ENCODE data around the gene BORCS8. TPM values are rescaled to one million over a fixed set of nuclear protein-coding genes. Genes with fewer than 3 reads are reported as not detected.
A peak's percentile ranks its signal among the peaks of the same experiment; 100 is the strongest.
"Not testable (repeated sequence)": the region's sequence is repeated elsewhere in the genome, so short reads cannot be mapped to it uniquely, and the experiment has no call there.

The BORCS8 gene
- polyA plus RNA-seq, 12 donors = 8.6 to 15.4 (median 11.8) TPM; not detected in 1

DNA sequence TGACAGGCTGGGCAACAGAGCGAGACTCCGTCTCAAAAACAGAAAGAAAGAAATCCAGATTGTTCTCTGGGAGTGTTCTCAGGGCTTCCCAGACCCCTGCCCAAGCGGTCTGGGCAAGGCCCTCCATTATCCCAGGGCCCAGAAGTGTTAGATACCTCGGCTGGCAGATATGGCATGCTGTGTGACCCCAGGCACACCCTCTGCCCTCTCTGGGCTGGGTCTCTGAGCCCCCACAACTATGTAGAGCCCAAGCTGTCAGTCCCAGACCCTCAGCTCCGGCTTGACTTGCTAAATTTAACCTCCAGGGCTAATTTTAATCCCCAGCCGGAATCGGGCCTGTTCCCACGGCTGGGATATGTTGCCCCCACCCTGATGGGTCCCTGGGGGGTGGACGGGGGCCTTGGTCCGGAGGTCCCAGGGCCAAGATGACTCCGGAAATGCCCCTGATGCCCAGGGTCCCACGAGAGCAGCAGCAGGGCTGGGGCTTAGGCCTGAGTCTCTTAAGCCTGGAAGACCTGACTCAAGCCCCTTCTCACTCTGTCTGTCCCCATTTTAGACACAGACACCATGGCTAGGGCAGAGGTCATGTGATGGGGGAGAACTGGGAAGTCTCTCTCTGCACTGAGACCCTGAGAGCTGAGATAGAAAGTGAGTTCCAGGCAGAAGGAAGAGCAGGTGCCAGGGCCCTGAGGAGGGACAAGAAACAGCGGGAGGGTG lies 39.1 kb downstream of the BORCS8 start:
- DNase-seq = no peak

DNA sequence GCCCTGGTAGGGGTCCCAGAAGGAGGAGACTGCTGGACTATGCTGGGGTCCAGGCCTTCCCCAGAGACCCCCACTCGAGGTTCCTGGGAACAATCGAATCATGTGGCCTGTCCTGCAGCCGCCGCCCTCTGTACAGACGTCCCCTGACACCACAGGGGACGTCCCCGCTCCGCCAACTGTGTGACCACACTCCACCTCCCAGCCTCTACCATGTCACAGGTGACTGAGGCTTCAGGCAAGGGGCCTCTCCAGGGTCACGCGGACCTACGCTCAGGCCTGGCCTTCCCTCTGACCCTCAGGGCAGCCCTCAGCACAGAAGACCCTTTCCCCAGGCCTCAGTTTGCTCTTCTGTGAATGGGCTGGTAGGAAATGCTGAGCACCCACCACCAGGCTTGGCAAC lies 40.5 kb downstream of the BORCS8 start:
- DNase-seq = no peak

DNA sequence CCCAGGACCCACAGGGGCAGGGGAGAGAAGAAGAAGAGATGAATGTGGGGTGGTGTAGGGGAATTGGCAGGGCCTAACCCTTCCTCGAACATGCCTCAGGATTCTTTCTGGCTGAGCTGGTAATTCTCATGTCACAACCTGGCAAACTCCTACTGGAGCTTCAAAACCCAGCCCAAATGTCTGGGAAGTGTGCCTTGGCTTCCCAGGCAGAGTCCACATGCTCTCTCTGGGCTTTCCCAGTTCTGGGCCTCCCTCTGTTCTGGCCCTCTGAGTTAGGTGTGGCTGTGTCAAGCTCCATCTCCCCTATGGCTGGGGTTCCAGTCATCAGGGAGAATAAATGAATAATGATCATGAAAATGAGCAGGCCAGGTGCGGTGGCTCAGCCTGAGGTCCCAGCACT lies 42.5 kb downstream of the BORCS8 start:
- no peak for DNase-seq

DNA sequence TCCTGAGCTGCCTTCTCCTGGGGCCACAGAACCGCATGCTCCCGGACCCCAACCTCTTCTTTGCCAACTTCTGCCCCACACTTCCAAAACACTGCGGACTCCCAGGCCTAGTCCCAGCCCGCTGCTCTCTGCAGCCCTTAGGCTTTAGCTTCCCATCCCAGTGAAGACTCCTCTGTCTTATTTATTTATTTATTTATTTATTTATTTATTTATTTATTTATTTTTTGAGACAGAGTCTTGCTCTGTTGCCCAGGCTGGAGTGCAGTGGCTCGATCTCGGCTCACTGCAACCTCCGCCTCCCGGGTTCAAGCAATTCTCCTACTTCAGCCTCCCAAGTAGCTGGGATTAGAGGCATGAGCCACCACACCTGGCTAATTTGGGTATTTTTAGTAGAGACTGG lies 43.4 kb downstream of the BORCS8 start:
- not testable (repeated sequence) for DNase-seq

DNA sequence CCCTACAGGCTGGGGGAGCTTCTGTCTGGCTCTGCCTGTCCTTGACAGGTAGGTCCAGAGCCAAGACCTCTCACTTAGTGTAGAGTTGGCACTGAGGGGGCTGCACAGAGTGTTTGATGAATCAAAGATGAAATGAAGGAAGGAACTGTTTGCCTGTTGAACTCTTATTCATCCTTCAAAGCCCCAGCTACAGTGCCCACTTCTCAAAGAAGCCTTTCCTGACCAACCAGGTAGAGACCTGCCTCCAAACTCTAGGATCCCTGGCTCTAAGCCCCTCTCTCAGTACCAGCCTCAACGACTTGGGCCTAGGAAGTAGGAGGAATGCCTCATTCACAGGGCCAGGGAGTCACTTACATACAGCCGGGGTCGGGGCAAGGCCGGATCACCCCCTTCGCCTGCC lies 44.6 kb downstream of the BORCS8 start:
- DNase-seq = no peak

DNA sequence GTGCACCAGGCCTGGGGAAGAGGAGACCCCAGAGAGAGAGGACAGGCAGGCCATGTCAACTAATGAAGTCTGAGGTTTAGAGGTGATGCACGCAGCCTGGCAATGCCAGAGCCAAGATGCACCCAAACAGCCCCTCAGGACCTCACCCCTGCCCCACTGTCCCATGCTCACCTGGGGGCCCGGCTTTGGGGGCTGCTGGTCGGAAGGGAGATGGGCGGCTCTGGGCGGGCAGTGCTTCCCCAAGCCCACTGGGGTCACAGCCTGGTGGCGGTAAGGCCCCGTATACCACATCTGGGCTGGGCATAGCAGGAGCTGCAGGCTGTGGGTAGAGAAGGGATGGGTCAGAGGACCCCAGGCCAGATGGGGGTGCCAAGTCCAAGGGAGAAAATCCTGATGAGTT lies 45.1 kb downstream of the BORCS8 start:
- DNase-seq = no peak

DNA sequence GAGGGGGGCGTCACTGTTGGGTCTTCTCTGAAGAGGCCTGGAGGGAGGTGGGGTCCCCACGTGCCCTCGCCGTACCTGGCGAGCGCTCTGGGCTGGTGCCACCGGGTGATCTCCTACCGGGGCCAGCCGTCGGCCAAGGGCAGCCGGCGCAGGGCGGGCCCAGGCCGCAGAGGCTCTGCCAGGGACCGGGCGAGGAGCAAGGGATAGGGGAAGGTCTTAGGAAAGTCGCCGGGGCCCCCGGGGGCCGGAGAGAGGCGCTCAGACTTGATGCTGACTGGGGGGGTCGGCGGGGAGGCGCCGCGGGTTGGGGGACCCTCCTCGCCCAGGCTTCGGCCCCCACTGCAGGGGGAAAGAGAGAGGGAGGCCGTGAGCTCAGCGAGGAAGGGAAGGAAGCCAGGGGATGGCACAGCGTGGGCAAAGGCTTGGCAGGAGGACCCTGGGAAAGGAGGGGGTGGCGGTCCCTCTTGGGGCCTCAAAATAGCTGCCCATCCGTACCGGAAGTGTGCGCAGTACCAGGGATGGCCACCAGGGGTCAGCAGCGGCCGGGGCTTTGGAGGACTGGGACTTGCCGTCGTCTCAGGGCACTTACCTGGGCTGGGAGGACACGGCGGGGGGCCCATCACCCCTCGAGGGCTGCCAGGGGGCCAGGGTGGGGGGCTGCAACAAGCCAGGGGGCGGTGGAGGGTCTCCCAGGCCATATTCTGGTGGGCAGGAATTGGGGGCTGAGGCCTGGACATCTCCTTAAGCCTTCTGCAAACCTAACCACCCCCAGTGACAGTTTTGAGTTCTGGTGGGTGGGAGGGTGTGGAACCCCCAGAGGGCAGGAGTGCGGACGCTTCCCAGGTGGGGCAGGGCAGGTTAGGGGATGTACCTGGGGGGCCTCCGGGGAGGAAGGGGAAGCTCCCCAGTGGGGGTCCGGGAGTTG lies 46.0 kb downstream of the BORCS8 start:
- DNase-seq = peak; percentile 66

DNA sequence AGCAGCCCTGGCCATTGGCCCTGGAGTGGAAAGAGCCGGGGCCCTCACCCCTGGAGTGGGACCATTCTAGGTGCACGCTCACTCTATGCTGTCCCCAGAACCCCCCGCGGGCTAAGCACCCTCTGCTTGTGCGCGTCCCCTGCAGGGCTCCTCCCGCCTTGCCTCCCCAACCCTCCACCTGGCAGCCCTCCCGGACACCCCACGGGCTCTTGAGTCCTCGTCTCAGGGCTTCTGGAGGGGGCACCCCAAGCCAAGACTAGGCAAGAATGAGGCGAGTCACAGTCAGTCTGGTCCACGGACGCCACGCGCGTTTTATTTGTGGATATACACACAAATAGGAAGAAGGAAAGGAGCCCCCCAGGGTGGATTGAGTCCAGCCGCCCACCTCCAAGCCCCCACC lies 46.7 kb downstream of the BORCS8 start:
- DNase-seq = no peak

DNA sequence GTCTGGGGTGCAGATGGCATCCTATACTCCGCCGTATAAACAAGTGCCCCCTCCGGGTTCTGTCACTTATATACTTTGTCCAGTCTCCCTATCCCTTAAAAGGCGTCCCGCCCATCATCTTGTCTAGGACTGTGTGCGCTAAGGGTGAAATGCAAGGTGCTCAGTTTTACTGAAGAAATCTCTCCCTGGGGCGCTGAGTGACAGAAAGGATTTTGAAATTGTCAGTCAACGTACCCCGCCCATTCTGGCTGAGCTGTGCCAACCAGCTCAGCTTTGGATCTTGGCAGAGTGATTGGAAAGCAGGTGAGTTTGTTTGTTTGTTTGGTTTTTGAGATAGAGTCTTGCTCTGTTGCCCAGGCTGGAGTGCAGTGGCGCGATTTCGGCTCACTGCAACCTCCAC lies 49.6 kb downstream of the BORCS8 start:
- DNase-seq = no peak

DNA sequence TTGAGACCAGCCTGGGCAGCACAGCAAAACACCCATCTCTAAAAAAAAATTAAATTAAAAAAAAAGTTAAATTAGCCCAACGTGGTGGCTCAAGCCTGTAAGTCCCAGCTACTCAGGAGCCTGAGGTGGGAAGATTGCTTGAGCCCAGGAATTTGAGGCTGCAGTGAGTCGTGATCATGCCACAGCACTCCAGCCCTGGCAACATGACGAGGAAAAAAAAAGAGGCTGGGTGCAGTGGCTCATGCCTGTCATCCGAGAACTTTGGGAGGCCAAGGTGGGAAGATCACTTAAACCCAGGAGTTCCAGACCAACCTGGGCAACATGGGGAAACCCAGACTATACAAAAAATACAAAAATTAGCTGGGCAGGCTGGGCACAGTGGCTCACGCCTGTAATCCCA lies 51.5 kb downstream of the BORCS8 start:
- DNase-seq = no peak

DNA sequence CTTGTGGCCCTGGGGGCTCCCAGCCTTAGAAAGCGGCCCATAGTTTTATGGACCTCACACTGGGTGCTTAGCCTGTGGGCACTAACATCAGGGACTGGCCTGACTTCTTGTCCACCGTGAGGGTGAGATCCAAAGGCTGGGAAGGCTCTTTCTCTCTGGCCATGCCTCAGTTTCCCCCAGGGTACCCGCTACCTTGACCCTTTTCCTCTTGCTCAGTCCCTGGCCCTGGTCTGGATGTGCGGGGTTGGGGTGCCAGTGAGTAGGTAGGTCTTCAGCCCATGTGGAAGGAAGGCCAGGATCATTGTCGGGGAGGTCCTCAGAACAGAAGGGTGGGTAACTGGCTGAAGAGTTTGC lies 52.1 kb downstream of the BORCS8 start:
- no peak for DNase-seq

DNA sequence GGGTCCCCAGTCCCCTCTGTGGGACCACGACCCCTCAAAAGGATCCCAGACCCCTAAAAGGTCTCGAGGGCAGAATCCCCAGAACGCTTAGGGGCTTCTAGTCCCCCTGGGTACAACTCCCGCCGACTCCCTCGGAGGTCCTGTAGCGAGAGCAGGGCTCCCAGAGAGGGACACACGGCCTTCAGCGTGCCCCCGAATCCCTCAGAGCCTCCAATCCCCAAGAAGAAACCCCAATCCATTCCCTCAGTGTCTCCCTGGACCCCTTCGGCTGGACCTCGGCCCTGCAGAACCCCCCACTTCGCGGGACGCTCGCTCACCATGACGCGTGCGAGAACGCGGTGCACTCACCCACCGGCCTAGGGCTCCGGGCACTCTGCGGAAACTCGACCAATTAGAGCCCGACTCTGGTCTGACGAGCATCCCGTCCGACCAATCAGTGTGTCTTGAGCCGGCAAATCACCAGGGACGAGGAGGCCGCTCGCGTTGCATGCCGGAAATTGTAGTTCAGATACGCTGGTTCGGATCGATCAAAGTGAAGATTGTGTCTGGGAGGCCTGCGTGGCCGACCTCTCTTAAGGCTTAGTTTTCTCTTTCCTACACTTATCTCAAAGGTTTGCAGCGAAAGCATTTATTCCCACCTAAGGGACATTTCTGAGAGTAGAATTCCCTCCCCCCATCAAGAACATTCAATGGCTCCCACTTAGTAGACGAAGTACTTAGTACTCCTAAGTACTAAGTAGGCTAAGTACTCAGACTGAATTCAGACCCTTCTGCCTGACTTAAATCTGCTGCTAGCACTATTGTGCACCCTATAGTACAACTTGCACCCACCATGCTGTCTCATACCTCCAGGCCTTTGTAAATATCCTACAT lies 53.6 kb downstream of the BORCS8 start, which contains the start of gene TMEM161A:
TMEM161A (minus strand) TSS at position 370 of the 873 bp plus-strand sequence; CDS start at position 320, 50 bp downstream.
- DNase-seq = peak; percentile 99

DNA sequence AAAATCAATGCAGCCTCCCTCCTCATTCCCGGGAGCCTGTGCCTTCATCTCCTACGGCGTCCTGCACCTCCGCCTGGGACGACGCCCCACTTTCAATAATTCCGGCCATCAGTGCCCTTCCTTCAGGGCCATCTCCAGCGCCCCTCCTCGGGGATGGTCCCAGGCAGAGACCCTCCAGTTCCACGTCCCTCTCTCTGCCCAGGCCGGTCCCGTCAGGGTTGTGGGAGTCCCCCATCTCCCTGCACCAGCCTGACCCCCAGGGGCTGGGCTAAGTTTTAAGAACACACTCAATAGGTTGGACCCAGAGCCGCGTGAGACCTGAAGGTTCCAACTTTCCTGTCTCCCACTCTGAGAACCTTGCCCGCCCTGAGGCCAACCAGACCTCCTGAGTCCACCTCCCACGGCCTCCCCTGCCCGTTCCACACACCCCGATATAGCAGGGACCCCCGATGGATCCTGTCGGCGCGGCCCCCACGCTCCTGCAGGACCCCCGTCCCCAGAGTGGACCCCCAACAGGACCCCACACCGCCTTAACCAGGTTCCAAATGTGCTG lies 54.3 kb downstream of the BORCS8 start:
- DNase-seq = no peak

DNA sequence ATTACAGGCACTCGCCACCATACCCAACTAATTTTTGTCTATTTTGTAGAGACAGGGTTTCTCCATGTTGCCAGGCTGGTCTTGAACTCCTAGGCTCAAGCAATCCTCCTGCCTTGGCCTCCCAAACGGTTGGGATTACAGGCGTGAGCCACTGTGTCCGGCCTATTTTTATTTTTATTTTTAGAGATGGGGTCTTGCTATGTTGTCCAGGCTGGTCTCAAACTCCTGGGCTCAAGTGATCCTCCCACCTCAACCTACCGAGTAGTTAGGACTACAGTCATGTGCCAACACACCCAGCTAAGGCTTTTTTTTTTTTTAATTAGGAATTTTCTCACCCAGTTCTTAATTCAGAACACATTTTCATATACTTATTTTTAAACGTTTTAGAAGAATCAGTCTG lies 56.2 kb downstream of the BORCS8 start:
- not testable (repeated sequence) for DNase-seq

DNA sequence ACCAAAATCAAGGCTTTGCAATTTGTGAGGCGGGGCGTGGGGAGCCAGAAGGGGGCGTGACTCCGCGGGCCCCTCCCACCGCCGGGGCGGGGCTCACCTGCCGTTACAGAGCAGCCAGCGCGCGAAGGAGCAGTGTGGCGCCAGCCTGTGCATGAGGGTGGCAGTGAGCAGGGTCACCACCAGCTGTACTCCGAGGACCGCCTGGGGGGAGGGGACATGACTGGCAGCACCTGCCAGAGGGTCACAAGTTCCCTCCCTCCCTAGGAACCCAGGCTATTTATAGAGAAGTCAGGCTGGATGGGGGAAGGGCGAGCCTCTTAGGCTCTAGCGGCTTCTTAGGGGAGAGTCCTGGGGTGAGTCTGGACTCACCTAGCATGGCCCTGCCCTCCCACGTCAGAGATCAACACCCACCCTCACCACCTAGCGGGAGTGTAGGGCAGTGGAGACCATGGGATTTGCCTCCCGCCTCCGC lies 57.2 kb downstream of the BORCS8 start:
- DNase-seq = no peak

DNA sequence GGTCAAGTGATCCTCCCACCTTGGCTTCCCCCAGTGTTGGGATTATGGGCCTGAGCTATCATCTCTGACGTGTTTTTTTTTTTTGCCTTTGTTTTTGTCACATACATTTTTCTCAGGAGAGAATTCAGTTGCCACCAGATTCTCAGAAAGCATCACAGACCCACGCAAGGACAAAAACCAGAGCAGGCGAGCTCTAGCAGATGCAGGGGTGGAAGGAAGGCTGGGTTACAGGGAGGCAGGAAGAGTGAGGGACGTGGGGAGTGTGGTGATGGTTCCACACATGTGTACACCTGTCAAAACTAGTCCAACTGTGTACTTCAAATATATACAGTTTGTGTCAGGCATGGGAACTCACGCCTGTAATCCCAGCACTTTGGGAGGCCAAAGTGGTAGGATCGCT lies 58.0 kb downstream of the BORCS8 start:
- DNase-seq = no peak

DNA sequence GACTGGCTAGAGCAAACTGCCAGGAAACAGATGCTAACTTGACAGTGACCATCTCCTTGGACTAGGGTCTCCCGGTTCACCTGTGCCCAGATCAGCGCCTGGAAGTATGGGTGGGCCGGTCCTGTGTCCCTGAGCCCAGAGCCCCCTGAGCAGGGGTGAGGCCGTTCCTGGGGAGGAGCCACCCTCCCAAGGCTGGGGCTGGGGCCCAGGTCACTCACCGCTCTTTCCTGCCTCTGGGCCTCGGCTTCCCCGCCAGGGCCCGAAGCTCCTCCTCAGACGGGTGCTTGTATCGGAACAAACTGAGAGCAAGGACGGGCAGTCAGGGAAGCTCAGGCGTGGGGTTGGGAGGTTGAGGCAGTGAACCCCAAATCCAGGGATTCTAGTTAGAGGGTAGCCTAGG lies 59.0 kb downstream of the BORCS8 start:
- no peak for DNase-seq

DNA sequence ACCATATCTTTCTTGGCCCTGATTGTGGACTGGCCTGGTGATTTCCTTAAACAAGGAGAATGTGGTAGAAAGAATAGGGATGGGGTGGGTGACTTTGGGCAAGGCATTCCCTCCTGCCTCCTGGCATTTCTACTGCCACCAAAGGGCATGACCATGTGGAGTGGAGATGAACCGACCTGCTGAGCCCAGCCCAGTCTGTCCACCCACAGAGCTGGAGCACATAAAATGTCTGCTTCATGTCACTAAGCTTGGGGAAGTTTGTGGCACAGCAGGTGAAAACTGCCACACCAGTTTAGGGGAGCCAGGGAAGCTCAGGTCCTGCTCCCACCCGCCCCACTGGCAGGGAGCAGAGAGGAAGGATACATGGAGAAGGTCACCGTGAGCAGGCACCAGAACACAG lies 60.0 kb downstream of the BORCS8 start:
- DNase-seq = no peak

Data from muscle of arm (tissue), 12 donors.